ENCODE data around the gene ITGA3.

ITGA3 gene

DNA sequence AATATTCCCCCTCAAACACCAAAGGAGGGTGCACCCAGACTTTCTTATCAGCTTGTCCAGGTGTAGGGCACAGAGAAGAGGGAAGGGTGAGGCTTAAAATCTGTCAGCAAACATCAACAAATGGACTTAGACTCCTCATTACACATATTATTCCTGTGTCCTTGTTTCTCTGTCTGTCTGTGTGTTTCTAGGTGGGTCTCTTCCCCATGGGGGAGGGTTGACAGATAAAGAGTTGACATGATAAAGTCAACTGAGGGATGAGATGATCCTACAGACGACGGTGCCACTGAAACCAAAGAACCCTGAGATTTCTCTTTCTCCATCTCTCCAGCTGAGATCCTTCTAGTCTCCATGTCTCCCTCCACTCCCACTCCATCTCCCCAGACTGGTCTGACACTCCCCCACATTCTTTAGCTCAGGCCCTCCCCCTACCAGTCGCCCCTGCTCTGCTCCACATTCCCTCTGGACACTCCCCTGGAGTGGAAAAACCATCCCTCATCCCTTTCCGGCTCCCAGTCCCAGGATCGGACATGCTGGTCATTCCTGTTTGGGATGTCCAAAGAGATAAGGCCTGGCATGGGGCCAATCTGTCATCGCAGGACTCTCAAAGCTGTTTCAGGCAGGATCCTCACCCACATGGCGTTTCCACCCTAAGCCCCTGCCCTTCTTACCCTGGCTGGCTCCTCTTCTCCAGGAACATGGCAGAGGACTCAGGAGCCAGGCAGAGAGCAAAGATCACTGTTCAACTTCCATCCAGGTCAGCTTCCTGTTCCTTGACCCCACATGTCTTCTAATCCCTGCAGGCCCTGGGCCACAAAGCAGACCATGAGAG is 2.9 kb upstream of the ITGA3 start:
- H3K9me3 ChIP-seq (ENCODE audit: severe bottlenecking): no peaks in the 10 kb centered on the region
- H3K36me3 ChIP-seq (ENCODE audit: low read depth): peaks cover 20% of the 10 kb centered on the region
- no peak for DNase-seq (ENCODE audit: low spot score)
- ATAC-seq (ENCODE audit: low read depth): no peak
- no peaks in the 10 kb centered on the region for H3K27me3 ChIP-seq (ENCODE audit: insufficient read depth, poor library complexity, severe bottlenecking)
- H3K4me1 ChIP-seq (ENCODE audit: insufficient read depth, poor library complexity, severe bottlenecking): peaks cover 63% of the 10 kb centered on the region
- TF ChIP-seq CTCF (IDR thresholded peaks at IDR 0.05; ENCODE audit: poor library complexity, severe bottlenecking): no peak
- H3K27ac ChIP-seq (ENCODE audit: poor library complexity, severe bottlenecking): peak overlapping the region; percentile 100
- H3K4me3 ChIP-seq (ENCODE audit: severe bottlenecking): no peak overlapping the region

DNA sequence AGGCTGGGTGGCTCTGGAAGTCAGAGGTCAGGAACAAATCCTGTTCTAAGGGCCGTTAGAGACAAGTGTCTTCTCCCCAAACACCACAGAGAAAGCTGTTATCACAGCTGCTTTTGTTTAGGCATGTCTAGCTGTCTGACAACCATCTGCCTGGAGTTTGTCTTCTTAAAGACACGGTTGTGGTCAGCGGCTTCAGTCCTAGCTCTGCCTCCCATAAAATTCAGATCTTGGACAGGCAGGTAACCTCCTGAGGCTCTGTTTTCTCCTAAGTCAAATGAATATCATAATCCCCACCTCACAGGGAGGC is 2.3 kb upstream of the ITGA3 start:
- no peak for DNase-seq (ENCODE audit: low spot score)
- no peak overlapping the region for H3K4me3 ChIP-seq (ENCODE audit: severe bottlenecking)
- H3K27me3 ChIP-seq (ENCODE audit: insufficient read depth, poor library complexity, severe bottlenecking): no peaks in the 10 kb centered on the region
- TF ChIP-seq CTCF (IDR thresholded peaks at IDR 0.05; ENCODE audit: poor library complexity, severe bottlenecking): no peak
- peaks cover 57% of the 10 kb centered on the region for H3K4me1 ChIP-seq (ENCODE audit: insufficient read depth, poor library complexity, severe bottlenecking)
- H3K9me3 ChIP-seq (ENCODE audit: severe bottlenecking): no peaks in the 10 kb centered on the region
- peak overlapping the region; percentile 100 for H3K27ac ChIP-seq (ENCODE audit: poor library complexity, severe bottlenecking)
- ATAC-seq (ENCODE audit: low read depth): no peak
- H3K36me3 ChIP-seq (ENCODE audit: low read depth): peaks cover 25% of the 10 kb centered on the region

GRCh38 chr17:50055055-50055425 is 870 bp upstream of the ITGA3 start:
- Histone ChIP-seq H3K27ac (ENCODE audit: poor library complexity, severe bottlenecking) (peak overlapping the region; percentile 100), H3K4me1 (ENCODE audit: insufficient read depth, poor library complexity, severe bottlenecking) (peaks cover 55% of the 10 kb centered on the region)

GRCh38 chr17:50056217-50056960 is 479 bp downstream of the ITGA3 start:
- ATAC-seq (ENCODE audit: low read depth) (no peak), DNase-seq (ENCODE audit: low spot score) (no peak)
- no peaks in the 10 kb centered on the region for H3K9me3 ChIP-seq (ENCODE audit: severe bottlenecking)
- H3K36me3 ChIP-seq (ENCODE audit: low read depth): peaks cover 52% of the 10 kb centered on the region
- H3K27ac ChIP-seq (ENCODE audit: poor library complexity, severe bottlenecking): peak overlapping the region; percentile 100
- no peaks in the 10 kb centered on the region for H3K27me3 ChIP-seq (ENCODE audit: insufficient read depth, poor library complexity, severe bottlenecking)
- peak; percentile 20 for TF ChIP-seq CTCF (IDR thresholded peaks at IDR 0.05; ENCODE audit: poor library complexity, severe bottlenecking)
- H3K4me1 ChIP-seq (ENCODE audit: insufficient read depth, poor library complexity, severe bottlenecking): peaks cover 55% of the 10 kb centered on the region
- H3K4me3 ChIP-seq (ENCODE audit: severe bottlenecking): peak overlapping the region; percentile 80

More at GRCh38 chr17:50055055-50055425, 870 bp upstream of the ITGA3 start:
- TF ChIP-seq CTCF (IDR thresholded peaks at IDR 0.05; ENCODE audit: poor library complexity, severe bottlenecking): no peak
- Histone ChIP-seq H3K4me3 (ENCODE audit: severe bottlenecking) (peak overlapping the region; percentile 80), H3K9me3 (ENCODE audit: severe bottlenecking) (no peaks in the 10 kb centered on the region), H3K27me3 (ENCODE audit: insufficient read depth, poor library complexity, severe bottlenecking) (no peaks in the 10 kb centered on the region), H3K36me3 (ENCODE audit: low read depth) (peaks cover 40% of the 10 kb centered on the region)
- DNase-seq (ENCODE audit: low spot score): peak; percentile 93
- ATAC-seq (ENCODE audit: low read depth): peak; percentile 53

DNA sequence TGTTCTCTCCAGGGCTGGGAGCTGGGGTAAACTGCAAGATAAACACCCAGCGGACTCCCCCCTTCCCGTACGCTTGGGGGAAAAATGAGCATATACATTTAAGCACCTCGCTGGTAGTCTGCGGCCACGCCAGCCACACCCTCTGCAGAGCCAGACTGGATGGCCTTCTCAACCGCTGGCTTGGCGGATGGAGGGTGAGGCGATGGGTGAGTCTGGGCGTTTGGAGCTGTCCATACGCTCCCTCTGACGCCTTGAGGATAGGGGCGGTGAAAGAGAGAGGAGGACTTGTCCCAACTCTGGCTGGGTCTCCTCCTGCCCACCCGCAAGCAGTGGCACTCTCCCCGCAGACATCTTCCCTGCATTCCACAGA is 1.0 kb downstream of the ITGA3 start:
- peak overlapping the region; percentile 80 for H3K4me3 ChIP-seq (ENCODE audit: severe bottlenecking)
- TF ChIP-seq CTCF (IDR thresholded peaks at IDR 0.05; ENCODE audit: poor library complexity, severe bottlenecking): no peak
- H3K36me3 ChIP-seq (ENCODE audit: low read depth): peaks cover 55% of the 10 kb centered on the region
- H3K4me1 ChIP-seq (ENCODE audit: insufficient read depth, poor library complexity, severe bottlenecking): peaks cover 52% of the 10 kb centered on the region
- no peaks in the 10 kb centered on the region for H3K9me3 ChIP-seq (ENCODE audit: severe bottlenecking)
- ATAC-seq (ENCODE audit: low read depth) (no peak), DNase-seq (ENCODE audit: low spot score) (no peak)
- peak overlapping the region; percentile 100 for H3K27ac ChIP-seq (ENCODE audit: poor library complexity, severe bottlenecking)
- H3K27me3 ChIP-seq (ENCODE audit: insufficient read depth, poor library complexity, severe bottlenecking): no peaks in the 10 kb centered on the region
